ENCODE measurements around the gene ARID3A. TPM values are rescaled to one million over a fixed set of nuclear protein-coding genes. Genes with fewer than 3 reads are reported as not detected.

Gene ARID3A
- total and polyA plus RNA-seq, 2 of the 13 experiments (the other 11 are each of a cell fraction or from before 2014, with no cell fraction given): 71.3 to 77.9 TPM

DNA sequence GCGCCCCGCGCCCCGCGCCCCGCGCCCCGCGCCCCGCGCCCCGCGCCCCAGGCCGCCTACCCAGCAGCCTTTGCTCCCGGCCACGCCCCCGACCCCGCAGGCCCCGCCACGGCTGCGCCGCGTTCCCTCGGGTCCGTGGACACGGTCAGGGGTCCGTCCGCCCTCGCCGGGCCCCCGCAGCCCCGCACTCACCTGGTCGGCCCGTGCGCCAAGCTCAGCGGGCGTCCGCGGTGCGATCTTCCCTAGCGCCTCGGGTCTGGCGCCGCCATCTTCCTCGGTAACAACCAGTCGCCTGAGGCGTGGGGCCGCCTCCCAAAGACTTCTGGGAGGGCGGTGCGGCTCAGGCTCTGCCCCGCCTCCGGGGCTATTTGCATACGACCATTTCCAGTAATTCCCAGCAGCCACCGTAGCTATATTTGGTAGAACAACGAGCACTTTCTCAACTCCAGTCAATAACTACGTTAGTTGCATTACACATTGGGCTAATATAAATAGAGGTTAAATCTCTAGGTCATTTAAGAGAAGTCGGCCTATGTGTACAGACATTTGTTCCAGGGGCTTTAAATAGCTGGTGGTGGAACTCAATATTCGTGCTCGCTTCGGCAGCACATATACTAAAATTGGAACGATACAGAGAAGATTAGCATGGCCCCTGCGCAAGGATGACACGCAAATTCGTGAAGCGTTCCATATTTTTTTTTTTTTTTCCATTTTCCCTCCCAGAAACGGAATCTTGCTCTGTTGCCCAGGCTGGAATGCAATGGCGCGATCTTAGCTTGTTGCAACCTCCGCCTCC lies 32.7 kb upstream of the ARID3A start, which contains the start of the genes MED16 and RNU6-9 (continued):
- TF ChIP-seq, protein P1, sequence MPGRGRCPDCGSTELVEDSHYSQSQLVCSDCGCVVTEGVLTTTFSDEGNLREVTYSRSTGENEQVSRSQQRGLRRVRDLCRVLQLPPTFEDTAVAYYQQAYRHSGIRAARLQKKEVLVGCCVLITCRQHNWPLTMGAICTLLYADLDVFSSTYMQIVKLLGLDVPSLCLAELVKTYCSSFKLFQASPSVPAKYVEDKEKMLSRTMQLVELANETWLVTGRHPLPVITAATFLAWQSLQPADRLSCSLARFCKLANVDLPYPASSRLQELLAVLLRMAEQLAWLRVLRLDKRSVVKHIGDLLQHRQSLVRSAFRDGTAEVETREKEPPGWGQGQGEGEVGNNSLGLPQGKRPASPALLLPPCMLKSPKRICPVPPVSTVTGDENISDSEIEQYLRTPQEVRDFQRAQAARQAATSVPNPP (CRISPR knock-in tag; IDR thresholded peaks at IDR 0.05): peak; percentile 100
- TF ChIP-seq SMYD3 (CRISPR knock-in tag; IDR thresholded peaks at IDR 0.05) (peak; percentile 66; the same call in 1 of the 2 replicates), ZMAT3 (CRISPR knock-in tag; conservative IDR thresholded peaks at IDR 0.05) (peak; percentile 33), NPAS2 (CRISPR knock-in tag; IDR thresholded peaks at IDR 0.05; ENCODE audit: borderline replicate concordance) (no peak), AHDC1 (CRISPR knock-in tag; IDR thresholded peaks at IDR 0.05; ENCODE audit: borderline replicate concordance) (no peak), ZZZ3 (CRISPR knock-in tag; IDR thresholded peaks at IDR 0.05; ENCODE audit: borderline replicate concordance) (no peak), ZNF281 (CRISPR knock-in tag; IDR thresholded peaks at IDR 0.05; ENCODE audit: borderline replicate concordance) (no peak), ETV5 (CRISPR knock-in tag; IDR thresholded peaks at IDR 0.05; ENCODE audit: borderline replicate concordance) (no peak), UBTF (CRISPR knock-in tag; IDR thresholded peaks at IDR 0.05) (no peak; the same call in 1 of the 2 replicates), SNRNP70 (IDR thresholded peaks at IDR 0.05; ENCODE audit: low read depth, low read length) (no peak), ZNF503 (CRISPR knock-in tag; IDR thresholded peaks at IDR 0.05) (no peak), KLF12 (CRISPR knock-in tag; IDR thresholded peaks at IDR 0.05; ENCODE audit: borderline replicate concordance) (peak; percentile 73; the same call in 1 of the 2 replicates), RFXAP (CRISPR knock-in tag; IDR thresholded peaks at IDR 0.05; ENCODE audit: borderline replicate concordance) (0 out of 2 replicates have a peak, but pooled peaks have one; percentile 58)

Measured in HepG2 (cell line).